ENCODE data around the gene RAB34. TPM values are rescaled to one million over a fixed set of nuclear protein-coding genes. Genes with fewer than 3 reads are reported as not detected.

RAB34 gene, protein sequence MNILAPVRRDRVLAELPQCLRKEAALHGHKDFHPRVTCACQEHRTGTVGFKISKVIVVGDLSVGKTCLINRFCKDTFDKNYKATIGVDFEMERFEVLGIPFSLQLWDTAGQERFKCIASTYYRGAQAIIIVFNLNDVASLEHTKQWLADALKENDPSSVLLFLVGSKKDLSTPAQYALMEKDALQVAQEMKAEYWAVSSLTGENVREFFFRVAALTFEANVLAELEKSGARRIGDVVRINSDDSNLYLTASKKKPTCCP
- total RNA-seq = 15.0 and 41.7 TPM in 2 replicates

DNA sequence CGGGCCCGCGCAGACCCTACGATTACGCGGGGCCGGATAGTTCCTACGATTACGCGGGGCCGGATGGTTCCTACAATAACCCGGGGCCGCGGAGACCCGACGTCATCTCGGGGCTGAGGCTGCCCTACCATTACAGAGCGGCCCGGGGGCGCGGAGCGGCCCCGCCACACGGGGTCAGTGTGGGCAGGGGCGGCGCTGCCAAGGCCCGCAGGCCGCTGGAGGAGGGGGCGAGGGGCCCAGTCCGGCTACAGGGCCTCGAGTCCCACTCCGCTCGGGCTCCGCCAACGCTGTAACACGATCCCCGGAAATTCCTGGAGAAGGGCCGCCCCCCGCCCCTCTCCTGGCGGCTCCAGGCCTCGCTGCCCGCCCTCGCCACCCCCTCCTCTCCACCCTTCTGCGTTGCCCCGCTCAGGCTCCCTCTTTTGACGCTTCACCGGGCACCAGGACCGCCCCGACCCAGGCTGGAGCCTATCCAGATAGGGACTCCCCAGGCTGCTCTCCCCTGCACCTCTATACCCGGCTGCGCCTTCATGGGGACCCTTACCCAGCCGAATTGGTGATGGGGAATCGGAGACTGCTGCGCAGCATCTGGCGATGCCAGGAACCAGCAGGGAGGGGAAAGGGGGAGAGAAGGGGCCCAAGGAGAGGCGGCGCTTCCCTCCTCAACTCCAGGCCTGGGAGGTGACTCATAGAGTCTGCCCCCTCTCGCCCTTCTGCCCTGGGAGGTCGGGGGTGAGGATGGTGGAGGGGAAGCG lies at the start of gene RAB34:
RAB34 (minus strand) TSS at position 291 of the 755 bp plus-strand sequence. CDS start 602 bp downstream, outside the sequence.
- no peak for DNase-seq (ENCODE audit: low read depth, low spot score)

DNA sequence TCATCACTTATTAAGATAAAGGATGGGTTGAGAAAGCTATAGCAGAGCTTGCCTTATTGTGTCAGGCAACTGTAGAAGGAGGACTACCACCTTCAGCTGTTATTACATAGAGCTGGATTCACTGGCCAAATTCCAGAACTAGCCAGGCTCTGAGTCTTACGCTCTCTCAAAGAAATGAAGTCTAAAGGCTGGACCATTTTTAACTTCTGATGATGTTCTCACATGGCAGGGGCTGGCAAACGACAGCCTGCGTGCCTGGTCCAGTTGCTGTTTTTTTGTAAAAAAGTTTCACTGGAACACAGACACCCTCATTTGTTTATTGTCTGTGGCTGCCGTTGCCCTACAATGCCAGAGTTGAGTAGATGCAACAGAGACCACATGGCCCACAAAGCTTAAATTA lies 47.4 kb upstream of the RAB34 start:
- no peak for DNase-seq (ENCODE audit: low read depth, low spot score)

DNA sequence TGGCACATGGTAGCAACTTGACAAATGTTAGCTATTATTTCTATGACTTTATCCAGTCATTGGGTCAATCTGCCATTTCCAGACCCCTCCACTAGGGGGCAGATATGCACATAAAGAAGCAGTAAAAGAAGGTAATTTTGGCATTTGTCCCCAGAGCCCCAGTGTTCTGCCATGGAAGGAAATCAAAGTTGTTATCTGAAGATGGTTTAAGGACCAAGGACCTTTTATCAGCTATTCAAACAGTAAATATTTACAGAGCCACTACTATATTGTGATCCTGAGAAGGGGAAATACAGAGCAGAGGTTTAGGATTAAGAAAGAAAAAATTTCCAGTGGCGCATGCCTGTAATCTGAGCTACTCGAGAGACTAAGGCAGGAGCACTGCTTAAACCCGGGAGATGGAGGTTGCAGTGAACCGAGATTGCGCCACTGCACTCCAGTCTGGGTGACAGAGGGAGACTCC lies 46.2 kb upstream of the RAB34 start:
- DNase-seq (ENCODE audit: low read depth, low spot score) = no peak

DNA sequence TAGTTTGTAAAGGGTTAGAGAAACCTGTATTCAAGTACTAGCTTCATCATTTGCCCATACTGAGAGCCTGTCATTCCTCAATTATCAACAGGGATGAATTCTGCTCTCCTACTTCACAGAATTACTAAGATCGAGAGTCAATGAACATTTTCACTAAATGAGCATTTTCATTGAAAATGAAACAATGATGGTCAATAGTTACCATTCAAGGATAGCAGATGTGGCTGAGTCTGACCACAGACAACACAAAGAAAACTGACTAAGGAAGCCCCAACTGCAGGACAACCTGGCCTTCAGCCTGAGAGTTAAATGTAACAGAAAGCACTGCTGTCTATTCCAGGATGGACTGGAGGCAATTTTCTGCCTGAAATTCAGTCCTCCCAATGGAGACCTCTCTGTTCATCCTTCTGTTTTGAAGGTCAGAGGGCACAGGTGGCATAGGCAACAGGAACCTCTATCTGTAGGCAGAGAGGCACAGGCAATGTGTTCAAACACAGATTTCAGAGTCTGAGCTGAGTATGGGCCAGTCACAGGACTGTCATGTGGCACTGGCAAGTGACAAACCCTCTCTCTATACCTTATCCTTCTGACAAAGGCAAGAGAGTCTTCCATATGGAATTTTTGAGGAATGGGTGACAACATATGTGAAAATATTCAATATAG lies 45.6 kb upstream of the RAB34 start:
- DNase-seq (ENCODE audit: low read depth, low spot score) = no peak

DNA sequence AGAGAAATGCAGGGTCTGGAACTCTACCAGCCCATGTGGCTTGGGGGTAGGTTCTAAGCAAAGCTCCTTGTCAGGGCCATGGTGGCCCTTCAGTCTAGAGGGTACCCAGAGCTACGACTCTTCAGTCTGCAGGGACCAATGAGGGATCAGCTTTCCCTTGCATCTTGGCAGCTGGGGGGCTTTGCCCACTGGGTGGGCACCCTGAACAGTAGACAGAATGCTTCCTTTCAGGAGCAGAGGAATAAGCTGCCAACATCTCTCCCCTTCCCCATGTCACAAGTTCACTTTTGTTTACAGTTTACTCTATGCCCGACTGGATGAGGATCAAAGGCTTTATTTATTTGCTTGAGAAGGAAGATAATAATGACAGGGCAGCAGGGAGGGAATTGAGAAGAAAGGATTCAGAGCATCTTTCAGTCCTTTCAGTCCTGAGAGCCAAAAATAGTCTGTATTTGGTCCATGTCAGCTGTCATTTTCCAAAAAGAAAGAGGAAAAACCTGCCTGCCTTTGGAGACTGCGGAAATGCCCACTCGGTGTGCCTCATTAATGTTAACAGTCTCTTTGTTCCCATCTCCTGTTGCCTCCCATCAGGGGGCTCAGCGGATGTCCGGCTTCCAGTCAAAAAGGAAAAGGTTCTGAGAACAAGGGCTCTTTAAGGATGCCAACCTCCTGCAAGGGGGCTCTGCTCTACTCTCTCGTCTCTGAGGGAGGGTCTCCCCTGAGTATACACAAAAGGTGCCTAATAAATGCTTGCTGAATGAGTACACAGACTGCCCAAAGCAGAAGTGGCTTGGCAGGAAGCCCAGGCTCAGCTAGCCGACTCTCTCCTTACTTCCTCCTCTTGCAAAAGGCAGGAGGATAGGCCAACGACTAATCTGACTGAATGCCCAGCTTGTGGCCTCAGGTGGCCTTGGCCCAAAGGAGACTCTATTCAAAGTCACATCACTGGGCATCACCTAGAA lies 43.2 kb upstream of the RAB34 start:
- DNase-seq (ENCODE audit: low read depth, low spot score) = no peak

DNA sequence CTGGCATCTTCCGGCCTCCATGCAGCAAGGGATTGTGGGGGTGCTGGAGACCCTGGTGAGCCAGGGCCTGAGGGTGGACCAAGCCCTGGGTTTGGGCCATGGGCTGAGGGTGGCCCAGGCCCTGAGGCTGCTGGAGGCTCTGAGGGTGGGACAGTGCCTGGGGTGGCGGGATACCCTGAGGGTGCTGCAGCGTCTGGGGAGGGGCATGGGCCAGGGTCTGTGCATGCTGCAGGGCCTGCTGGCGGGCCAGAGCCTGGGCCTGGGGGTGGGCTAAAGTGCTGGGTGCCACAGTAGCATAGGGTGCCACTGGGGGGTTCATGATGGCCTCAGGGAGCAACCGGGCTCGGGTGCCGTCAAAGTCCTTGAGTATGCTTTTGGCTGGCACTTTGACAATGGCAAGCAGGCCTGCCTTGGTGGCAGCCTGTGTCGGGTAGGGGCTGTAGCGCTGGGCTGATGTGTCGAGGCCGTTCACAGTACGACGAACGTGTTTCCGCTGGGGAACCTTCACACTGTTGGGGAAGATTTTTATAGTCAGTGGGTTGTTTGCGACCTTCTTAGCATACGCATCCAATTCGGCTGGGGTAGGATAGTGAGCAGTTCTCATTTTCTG lies 41.7 kb upstream of the RAB34 start:
- no peak for DNase-seq (ENCODE audit: low read depth, low spot score)

DNA sequence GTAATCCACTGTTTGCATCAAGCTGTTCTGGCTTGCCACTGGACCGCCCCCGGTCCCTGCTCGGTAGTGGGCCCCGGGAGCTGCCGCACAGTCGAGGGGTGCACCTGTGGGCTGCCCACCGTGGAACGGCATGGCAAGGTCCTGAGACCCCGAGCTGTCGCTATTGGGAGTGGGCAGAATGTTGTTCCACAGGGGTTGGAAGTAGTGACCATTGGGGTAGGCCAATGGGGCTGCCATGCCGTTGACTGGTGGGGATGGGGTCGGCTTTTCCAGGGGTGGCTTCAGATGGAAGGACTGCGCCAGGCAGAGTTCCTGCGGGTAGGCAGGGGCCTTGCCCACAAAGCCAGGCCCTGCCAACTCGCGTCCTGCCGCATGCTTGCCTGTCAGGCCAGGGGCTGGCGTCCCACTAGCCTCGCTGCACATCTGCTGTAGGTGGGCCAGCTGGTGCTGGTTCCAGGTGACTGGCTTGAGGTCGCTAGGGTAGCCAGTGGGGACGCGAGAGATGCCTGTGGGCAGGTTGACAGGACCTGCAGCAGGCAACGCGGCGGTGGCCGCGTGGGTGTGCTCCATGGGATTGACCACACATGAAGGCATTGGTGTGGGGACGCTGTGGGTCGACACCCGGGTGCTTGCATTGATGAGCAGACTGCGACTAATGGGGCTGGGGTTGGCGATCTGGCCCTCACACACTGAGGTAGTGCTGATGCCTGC lies 40.9 kb upstream of the RAB34 start:
- DNase-seq (ENCODE audit: low read depth, low spot score) = no peak

DNA sequence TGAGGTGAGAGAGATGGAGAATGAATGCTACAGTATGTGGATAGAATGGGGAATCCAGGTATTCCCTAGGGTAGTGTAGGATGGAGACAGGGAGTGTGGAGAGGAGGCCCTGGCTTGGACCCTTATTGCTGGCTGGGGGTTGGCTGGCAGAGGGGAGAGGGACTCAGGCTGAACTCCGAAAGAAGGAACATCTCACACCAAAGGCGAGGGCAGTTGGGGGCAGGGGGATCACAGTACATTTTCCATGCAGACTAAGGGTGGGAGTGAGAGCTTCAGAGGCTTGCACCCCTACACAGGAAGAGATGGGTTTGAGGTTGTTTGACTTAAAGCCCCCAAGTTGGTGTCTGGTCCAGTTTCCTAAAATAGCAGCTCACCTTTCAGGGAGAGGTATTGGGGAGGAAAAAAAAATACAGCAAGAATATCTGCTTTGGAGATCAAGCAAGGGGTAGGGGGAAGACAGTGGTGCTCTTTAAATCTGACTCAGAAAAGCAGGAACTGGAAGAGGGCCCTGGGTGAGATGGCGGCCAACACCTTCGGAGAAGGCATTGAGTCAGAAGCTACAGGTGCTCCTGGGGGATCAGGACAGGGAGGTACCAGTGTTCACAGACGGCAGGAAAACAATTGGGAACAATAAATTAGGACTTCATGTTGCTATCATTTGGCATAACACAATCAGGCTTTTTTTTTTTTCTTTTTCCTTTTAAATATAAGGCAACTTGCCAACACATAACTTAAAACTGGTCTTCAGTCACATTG lies 38.6 kb upstream of the RAB34 start:
- no peak for DNase-seq (ENCODE audit: low read depth, low spot score)

DNA sequence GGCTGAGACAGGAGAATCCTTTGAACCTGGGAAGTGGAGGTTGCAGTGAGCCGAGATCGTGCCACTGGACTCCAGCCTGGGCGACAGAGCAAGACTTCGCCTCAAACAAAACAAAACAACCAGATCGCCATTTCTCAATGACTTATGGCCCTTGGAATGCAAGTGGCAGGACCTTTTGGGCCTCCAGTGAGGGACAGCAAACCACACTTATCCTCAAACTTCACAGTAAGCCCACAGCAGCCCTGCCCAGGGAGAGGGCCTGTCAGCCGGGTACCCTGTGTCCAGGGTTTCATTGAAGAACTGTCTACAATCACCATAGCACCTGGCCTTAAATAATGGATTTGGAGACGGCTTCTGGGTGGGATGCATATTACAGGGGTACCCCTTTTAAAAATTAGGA lies 37.8 kb upstream of the RAB34 start:
- DNase-seq (ENCODE audit: low read depth, low spot score) = no peak

DNA sequence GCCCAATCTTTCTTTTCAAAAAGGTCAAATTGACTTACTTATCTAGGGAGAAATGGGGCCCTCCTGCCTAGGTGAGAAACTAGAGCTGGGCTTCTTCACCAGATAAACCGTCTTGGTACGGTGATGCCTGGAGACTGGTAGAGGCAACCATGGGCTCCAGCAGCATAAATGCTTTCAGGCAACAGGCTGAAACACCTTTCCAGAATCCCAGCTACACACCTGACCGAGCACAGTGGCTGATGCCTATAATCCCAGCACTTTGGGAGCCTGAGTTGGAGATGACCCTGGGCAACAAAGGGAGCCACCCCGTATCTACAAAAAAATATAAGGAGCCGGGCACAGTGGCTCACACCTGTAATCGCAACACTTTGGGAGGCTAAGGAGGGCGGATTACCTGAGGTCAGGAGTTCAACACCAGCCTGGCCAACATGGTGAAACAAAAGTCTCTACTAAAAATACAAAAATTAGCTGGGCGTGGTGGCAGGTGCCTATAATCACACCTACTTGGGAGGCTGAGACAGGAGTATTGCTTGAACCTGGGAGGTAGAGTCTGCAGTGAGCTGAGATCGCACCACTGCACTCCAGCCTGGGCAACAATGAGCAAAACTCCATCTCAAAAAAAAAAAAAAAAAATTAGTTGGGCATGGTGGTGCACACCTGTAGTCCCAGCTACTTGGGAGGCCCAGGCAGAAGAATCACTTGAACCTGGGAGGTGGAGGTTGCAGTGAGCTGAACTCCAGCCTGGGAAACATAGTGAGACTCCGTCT lies 34.1 kb upstream of the RAB34 start:
- no peak for DNase-seq (ENCODE audit: low read depth, low spot score)

DNA sequence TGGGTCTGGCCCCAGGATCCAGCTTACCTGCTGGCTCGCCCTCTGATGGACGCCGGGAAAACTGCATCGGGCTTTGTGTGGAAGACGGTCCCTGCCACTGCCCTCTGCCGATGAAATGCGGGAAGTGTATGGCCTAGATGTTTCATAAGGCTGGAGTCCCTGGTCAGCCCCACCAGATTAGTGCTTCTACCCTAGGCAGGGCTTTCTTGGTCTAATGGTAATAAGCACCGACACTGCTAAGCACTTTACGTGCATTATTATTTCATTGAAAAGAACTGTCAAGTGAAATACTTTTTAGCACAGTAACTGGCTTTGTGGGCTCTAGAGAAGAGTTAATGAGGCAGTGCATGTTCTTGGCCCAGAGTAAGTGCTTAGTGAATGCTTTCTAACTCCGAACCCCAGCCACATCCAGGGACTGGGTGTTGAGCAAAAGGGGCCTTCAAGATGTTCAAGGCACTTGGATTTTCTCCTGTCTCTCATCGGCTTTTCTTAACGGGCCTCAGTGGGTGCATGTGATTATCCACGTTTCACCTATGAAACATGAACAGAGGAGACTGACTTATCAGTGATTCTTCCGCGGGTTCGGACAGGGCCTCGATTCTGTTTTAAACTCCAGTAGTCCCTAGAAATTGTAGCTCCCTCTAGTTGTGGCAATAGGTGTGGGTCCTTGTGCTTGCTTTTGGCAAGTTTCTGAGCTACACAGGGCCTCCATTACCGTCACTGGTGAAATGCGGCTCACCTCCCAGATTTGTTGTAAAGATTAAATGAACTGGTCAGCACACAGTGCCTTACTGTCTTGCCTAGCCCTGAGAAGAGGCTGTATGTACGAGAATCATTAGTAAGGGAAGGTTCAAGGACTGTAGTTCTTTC lies 32.7 kb upstream of the RAB34 start:
- peak; percentile 80 for DNase-seq (ENCODE audit: low read depth, low spot score)

DNA sequence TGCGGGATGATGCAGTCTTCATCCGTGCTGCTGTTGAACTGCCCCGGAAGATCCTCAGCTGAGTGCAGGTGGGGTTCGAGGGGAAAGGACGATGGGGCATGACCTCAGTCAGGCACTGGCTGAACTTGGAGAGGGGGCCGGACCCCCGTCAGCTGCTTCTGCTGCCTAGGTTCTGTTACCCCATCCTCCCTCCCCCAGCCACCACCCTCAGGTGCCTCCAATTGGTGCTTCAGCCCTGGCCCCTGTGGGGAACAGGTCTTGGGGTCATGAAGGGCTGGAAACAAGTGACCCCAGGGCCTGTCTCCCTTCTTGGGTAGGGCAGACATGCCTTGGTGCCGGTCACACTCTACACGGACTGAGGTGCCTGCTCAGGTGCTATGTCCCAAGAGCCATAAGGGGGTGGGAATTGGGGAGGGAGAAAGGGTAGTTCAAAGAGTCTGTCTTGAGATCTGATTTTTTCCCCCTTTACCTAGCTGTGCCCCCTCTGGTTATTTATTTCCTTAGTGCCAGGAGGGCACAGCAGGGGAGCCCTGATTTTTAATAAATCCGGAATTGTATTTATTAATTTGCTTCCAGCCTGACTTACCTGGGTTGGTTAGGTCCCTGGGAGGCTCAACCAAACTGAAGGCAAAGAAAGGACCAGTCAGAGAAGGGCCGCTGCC lies 32.0 kb upstream of the RAB34 start:
- no peak for DNase-seq (ENCODE audit: low read depth, low spot score)

DNA sequence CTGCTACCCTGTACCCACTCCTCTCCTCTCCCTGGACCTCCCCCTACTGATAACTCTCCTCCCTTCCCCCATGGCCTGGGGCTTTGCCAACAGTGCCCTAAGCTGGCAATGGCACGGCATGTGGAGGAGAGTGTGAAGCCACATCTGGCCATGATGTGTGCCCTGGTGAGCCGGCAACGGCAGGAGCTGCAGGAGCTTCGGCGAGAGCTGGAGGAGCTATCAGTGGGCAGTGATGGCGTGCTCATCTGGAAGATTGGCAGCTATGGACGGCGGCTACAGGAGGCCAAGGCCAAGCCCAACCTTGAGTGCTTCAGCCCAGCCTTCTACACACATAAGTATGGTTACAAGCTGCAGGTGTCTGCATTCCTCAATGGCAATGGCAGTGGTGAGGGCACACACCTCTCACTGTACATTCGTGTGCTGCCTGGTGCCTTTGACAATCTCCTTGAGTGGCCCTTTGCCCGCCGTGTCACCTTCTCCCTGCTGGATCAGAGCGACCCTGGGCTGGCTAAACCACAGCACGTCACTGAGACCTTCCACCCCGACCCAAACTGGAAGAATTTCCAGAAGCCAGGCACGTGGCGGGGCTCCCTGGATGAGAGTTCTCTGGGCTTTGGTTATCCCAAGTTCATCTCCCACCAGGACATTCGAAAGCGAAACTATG lies 31.3 kb upstream of the RAB34 start:
- no peak for DNase-seq (ENCODE audit: low read depth, low spot score)

DNA sequence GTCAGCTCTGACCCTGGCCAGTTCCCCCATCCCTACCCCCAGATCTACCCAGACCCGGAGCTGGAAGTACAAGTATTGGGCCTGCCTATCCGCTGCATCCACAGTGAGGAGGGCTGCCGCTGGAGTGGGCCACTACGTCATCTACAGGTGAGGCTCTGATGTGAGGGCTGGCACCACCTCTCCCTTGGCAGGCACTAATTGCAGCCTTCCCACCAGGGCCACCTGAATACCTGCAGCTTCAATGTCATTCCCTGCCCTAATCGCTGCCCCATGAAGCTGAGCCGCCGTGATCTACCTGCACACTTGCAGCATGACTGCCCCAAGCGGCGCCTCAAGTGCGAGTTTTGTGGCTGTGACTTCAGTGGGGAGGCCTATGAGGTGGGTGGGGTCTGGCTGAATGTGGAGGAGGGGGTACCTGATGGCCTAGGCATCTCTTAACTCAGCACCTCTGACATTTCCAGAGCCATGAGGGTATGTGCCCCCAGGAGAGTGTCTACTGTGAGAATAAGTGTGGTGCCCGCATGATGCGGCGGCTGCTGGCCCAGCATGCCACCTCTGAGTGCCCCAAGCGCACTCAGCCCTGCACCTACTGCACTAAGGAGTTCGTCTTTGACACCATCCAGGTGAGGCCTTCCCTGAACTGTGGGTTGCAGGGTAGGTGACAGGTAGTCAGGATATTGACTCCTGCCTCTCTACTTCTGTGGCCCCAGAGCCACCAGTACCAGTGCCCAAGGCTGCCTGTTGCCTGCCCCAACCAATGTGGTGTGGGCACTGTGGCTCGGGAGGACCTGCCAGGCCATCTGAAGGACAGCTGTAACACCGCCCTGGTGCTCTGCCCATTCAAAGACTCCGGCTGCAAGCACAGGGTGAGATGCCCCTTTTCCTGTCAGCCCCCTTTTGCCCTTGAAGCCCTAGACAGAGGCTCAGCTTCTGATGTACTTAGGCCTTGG lies 30.4 kb upstream of the RAB34 start:
- no peak for DNase-seq (ENCODE audit: low read depth, low spot score)

DNA sequence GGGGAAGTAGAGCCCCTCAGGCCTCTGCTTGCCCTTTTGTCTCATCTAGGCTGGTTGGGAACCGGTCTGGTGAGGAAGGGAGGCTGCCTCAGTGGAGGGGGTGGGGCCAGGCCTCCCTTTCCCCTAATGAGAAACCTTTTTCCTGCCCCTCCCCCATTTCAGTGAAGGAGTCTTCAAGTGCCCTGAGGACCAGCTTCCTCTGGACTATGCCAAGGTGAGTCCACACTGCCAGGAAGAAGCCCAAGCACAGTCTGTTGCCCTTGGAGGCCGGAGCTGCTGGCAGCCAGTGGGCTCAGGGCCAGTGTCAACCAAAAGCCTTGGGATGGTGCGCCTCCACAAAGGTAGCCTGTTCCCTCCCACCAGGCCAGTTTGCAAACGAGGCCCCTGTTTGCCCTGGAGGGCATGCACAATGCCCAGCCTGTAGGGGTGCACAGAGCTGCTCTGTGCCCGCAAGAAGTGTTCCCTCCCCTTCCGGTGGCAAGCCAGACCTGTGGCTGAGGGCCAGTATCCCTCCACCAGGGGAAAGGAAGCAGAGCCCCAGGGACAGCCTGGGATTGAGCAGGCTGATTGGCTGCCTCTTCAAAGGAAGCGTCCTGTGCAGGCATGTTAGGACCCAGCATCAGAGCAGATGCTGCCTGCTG lies 29.5 kb upstream of the RAB34 start:
- no peak for DNase-seq (ENCODE audit: low read depth, low spot score)

Measured in pulmonary artery endothelial cell (primary cell).